ENCODE data around the gene HAGH.
A peak's percentile ranks its signal among the peaks of the same experiment; 100 is the strongest.

HAGH gene

DNA sequence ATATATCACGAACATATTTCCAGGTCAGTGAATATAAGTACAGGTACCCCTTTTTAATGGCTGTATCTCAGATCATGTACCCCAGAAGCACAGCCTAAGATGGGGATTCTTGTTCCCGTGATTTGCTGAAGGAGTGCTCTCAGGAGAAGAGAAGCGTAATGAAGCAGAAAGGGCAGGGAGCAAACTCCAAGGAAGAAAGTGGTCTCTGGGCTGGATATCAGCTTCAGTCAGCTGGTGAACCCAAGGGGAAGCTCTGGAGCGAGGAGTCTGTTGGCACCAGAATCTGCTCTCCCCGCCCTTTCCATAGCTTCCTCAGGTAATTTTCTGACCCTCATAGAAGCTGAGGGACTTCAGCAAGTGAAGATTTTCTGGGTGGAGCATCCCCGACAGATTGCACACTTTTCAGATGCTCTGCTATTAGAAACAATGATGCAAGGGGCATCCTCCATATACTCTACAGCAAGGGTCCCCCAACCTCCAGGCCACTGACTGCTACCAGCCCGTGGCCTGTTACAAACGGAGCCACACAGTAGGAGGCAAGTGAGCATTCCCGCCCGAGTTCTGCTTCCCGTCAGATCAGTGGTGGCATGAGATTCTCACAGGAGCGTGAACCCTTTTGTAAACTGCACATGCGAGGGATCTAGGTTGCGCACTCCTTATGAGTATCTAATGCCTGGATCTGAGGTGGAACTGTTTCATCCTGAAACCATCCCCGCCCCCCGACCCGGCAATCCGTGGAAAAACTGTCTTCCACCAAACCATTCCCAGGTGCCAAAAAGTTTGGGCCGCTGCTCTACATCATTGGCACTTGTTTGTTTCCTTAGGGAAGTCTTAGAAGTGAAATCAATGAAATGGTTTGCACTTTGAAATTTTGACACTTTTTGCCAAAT is 4.8 kb upstream of the HAGH start:
- DNase-seq, result no peak

GRCh38 chr16:1830213-1830612 is 3.6 kb upstream of the HAGH start:
- DNase-seq, result no peak

DNA sequence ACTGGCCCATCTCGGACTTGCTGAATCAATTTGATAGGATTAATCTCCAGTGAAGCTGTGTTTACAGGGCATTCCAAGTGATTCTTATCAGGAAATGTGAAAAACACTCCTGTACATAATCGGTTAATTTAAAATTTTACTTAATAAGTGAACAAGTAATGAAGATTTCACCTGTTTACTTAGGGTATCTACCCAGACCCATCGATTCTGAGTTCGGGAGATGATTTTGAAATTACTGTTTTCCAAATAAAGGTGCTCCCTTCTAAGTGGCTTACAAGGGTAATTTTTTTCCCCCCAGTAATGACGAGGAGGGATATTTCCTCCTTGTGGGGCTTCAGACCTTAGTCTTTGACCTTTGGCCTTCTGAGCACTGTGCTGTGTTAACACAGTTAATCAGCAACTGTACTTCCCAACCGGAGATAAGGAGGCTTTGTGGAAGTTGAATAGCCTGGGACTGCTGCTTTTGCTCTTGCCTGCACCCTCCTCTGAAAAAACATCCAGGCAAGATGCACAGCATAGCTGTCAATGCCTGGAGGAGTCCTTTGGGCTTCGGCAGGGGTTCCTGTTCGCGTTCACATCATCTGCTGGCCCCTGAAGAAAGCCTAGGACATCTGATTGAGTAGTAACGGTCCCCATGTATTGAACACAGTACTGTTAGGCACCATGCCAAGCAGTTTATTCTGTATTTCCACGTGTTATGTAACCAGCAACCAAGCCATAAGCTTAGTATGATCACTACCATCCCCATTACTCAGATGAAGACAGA is 2.2 kb upstream of the HAGH start:
- DNase-seq, result no peak

- DNase-seq, result peak; percentile 87
These were observed 548 bp downstream of the HAGH start for GRCh38 chr16:1825864-1826690.

DNA sequence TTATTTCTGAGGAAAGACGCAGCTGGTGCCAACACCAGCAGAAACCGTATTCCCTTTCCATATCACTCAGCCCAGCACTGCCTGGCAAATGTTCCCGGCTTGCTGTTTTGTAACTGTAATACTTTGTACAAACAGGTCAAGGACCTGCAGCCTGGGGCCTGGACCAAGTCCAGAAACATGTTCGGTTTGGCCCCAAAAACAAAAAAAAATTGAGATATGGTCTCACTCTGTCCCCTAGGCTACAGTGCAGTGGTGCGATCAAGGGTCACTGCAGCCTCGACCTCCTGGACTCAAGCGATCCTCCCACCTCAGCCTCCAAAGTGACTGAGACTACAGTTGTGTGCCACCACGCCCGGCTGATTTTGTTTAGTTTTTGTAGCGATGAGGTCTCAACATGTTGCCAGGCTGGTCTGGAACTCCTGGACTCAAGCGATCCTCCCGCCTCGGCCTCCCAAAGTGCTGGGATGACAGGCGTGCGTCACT is 1.2 kb downstream of the HAGH start:
- no peak for DNase-seq

GRCh38 chr16:1823821-1824220 is 2.8 kb downstream of the HAGH start:
- DNase-seq, result no peak

GRCh38 chr16:1822801-1823200 is 3.8 kb downstream of the HAGH start:
- no peak for DNase-seq

- DNase-seq, result no peak
These were observed 4.6 kb downstream of the HAGH start for GRCh38 chr16:1821861-1822611.

- DNase-seq, result no peak
These were observed 5.7 kb downstream of the HAGH start for GRCh38 chr16:1820946-1821290.

DNA sequence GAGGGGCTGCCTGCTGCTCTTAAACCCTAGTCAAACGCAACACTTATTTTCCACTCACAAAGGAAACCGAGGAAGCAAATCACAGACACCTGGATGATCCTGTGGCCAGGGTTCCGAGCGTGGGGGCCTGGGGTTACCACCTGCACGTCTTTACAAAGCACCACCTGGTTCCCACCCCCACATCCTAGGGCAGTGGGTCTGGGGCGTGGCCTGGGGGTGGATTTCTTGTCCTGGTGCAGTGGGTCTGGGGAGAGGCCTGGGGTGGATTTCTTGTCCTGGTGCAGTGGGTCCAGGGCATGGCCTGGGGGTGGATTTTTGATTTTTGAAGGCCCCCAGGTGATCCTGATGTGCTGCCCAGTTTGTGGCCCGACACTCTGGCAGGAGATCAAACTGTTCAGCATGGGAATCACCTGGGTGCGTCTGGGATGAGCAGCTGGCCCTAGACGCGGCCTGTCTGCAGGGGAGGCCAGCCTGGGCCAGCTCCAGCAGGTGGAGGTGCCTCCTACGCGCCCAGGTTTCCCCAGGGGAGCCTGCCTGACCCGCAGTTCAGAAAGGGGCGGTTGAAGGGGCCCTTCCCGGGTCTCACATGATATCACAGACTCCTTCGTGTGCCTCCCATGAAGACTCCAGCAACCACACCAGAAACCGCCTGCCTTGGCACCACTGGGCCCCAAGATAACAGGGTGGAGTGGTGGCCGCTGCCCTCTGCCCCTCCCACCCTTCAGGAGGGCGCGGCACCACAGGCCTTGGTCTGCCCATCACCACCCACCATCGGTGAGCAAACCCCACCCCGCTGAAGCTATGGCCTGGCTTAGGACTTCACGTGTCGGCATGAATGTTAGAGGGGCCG is 6.3 kb downstream of the HAGH start:
- no peak for DNase-seq

GRCh38 chr16:1819611-1820010 is 7.0 kb downstream of the HAGH start:
- no peak for DNase-seq

DNA sequence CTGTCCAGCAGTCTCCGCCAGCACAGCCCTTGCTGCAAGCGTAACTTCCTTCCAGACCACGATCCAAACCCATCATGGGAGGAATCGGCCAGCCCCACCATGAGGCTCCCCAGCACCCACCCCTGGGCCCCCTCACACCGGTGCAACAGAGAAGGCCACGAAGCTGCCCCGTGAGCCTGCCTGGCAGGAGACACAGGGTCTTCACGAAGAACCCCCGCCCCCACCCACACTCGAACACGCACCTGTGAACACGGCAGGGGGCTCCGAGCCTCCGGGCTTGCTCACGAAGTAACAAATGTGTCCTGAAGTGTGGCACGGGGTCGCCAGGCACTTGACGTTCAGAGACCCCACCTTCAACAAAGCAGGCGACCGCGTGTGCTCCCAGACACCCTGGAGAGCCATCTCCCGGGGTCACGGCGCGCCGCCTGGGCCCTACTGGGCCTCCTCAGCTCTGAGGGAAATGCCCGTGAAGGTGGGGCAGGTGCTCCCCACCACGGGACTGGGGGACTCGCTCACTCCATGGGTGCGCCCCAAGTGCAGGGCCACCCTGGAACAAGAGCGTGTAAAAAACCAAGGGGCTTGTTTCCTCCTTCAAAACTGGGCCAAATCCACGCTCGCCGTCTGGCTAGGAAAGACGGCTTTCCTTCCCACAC is 7.6 kb downstream of the HAGH start:
- DNase-seq, result no peak

GRCh38 chr16:1818204-1818872 is 8.3 kb downstream of the HAGH start:
- DNase-seq, result no peak

DNA sequence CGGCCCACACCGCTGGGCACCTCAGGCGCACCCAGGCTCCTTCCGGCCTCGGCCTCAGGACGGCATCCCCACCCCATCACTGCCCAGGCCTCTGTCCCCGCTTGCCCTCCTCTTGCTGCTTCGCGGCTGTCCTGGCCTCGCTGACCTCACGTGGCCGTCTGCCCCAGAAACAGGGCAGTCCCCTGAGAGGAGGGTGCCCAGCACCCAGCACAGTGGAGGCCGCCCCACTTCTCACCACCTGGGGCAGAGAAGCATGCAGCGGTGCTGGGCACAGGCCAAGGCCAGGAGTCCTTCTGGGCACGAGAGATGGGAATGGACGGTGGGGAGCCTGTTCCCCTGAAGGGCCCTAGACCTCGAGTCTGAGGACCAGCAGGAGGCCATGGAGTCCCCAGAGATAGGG is 8.9 kb downstream of the HAGH start:
- no peak for DNase-seq

GRCh38 chr16:1817276-1817589 is 9.4 kb downstream of the HAGH start:
- no peak for DNase-seq

GRCh38 chr16:1816396-1817275 is 10.0 kb downstream of the HAGH start:
- no peak for DNase-seq

GRCh38 chr16:1815461-1815860 is 11.2 kb downstream of the HAGH start:
- DNase-seq, result no peak

GRCh38 chr16:1812732-1813163 is 13.9 kb downstream of the HAGH start:
- DNase-seq, result peak; percentile 99

DNA sequence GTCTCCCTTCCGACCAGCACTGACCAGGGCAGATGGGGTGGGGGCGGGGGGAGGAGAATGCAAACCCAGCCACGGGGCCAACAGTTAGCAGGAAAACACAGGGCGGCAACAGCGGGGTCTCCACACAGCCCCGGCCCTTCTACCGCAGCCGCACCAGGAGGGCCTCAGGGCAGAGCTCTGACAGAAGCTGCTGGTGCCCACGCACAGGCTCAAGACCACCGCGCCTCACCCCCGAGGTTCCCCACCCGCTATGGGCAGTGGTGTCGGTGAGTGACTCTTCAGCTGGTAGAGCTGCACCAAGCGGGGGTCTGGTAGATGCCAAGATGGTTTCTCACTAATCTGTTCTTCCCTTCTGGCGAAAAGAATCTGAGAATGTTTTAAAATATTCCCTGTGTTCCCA is 16.1 kb downstream of the HAGH start:
- DNase-seq, result no peak
